Endometrium (tissue), 2 donors: ENCODE data around the gene GAS2.
"Not testable (repeated sequence)": the region's sequence is repeated elsewhere in the genome, so short reads cannot be mapped to it uniquely, and the experiment has no call there.

Experiments used
- FAIRE-seq: peaks from 2 replicates; lab custom pipeline; 2012; peaks lifted over from hg19 to GRCh38; lab: Jason Lieb, UNC
- donor health status: control.
- donor health status: control.

The GAS2 gene

DNA sequence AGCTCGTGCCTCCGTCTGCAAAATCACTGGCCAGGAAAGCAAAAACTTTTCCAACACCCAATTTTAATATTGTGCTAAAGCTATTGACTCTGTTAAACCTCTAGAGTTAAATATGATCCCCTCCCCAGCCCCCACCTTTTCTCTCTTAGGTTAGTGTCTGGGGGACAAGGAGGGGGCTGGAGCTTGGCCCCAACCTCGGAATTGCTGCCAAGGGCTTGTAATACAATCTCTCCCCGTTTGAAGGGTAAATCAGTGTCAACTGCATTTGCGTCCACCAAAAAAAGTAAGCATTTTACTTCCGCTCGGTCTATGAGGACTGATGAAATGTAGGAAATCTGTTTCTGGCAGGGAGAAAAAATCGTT lies at the start of gene GAS2:
GAS2 (plus strand) TSS at position 287 of the 363 bp plus-strand sequence. CDS start 8,259 bp downstream, outside the sequence.
- FAIRE-seq: no peak

DNA sequence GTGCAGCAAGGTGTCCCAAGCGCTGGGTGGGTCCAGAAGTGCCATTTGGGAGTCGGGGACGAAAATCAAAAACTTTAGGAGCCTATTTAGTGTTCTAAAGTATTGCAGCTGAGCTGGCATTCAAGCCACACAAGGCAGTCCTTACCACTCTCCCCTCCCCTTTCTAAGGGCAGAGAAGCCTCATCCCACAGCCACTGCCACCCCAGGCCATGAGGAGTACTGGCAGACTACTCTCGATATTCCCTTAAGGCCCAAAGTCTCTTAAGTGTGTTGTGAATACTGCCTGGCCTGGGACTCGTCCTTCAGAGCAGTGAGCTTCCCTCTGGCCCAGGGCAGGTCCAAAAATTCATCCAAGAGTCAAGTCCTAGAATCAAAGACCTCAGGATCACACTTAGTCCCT lies 48.5 kb upstream of the GAS2 start:
- FAIRE-seq: no peak

DNA sequence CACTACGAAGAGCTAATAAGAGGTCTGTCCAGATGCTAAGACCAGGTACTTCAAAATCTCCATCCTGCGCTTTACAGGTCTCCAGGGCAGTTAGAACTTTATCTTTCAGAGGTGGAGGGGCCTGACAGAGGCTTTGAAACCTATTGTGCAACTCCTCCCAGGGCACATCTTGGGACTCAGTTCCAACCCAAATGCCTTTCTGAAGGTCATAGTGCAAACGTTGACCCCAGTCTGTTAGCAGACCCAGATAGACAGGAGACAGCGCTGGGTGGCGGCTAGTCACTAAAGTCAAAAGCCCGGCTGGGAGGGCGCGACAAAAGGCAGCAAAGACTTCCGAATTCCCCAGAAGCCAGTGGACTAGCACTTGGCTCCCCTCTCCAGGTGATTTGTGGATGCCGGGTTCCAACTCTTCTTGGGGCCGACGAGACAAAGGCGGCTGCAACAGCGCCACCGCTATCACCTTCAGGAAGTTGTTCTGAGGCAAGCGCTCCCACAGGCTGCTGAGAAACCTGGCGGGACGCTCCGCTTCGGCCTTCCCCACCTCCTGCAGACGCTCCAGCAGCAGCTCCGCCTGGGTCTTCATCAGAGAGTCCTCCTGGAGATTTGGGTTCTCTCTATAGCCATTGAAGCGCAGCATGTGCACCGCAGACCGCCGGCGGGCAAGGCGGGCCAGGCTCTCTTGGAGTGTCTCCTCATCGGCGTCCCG lies 41.5 kb upstream of the GAS2 start:
- FAIRE-seq: no peak

DNA sequence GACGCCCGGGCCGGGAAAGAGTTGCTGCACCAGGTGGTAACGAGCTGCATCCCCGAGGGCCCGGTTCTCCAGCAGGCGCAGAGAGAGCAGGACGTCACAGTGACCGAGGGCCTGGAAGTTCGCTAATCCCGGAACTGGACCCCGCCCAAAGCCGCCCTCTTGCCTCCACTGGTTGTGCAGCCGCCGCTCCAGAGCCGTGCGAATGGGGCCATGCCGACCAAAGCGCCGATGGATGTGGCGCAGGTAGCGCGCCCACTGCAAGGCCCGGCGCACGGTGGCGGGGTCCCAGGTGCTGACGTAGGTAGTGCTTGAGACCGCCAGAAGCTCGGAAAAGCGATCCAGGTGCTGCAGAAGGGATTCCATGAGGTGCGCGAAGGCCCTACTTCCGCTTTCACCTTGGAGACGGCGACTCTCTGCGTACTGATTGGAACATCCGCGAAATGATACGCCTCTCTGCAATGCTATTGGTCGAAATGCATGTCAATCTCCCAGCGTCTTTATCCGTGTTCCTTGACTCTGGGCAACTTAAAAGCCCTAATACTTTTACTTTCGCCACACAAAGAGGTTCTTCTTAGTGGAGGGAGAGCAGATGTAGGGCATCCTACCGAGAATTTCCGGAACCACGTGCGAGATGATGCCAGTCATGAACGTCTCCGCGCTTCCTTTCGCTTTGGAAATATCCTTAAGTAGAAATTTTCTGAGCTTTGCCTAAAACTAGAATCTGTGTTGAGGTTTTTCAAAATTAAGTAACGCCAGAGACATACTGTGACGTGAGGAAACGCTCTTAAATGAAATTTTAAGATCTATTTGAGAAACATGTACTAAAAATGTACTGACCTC lies 40.7 kb upstream of the GAS2 start, which contains the start of gene FANCF:
FANCF (minus strand) TSS at position 376 of the 840 bp plus-strand sequence; CDS start at position 363, 13 bp downstream.
- peak; percentile 60 for FAIRE-seq

DNA sequence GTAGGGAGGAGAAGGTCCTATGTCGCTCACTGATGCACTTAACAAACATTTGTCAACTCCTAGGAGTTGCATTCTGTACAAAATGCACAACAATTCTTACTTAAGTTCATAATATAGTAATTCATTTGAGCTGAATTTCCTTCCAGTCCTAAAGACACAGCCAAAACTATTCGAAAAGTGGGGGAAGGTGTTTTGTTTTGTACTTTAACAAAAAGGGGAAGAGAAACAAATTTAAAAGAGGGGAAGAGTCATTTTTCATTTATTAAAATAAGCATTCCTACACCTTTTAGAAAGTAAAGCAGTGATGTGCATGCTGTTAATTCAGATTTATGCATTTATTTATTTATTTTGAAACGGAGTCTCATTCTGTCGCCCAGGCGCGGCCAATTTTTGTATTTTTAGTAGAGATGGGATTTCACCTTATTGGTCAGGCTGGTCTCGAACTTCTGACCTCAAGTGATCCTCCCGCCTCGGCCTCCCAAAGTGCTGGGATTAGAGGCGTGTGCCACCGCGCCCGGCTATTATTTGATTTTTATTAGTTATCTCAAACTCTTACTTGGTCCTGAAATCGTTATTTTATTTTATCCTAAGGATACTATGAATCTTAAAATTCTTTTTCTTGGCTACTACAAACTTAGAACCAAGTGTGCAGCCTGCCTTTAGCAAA lies 39.7 kb upstream of the GAS2 start:
- FAIRE-seq: no peak

DNA sequence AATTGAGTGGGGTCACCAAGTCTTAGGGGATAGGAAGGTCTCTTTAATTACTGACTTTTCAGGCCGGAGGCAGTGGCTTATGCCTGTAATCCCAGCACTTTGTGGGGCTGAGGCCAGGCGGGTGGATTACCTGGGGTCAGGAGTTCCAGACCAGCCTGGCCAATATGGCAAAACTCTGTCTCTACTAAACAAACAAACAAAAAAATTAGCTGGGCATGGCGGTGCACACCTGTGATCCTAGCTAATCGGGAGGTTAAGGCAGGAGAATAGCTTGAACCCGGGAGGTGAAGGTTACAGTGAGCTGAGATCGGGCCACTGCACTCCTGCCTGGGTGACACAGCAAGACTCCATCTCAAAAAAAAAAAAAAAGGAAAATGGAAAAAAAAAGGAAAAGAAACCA lies 39.0 kb upstream of the GAS2 start:
- FAIRE-seq: no peak

DNA sequence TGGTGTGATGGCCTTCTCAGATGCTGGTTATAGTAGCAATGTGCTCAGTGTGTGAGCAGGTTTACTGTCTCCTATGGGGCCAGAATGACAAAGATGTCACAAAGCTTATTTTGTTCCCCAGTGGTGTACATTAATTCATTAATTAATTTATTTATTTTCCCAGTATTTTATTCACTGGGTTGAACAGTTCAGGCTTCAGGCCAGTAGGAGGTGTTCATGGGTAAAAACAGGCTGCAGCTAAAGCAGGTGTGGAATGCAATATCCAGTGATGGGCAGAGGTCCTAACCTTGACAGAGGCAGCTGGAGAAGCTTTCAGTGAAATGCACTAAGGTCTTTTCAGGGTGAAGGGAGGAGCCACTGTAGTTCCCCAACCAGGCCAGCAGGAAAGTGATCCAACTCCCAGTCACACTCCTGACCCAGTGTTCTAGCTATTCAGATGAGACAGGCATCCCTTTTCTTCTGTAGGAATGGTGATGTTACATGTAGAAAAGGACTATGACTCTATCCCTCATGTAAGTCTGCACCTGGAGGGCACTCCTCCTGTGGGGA lies 33.0 kb upstream of the GAS2 start:
- FAIRE-seq: no peak

DNA sequence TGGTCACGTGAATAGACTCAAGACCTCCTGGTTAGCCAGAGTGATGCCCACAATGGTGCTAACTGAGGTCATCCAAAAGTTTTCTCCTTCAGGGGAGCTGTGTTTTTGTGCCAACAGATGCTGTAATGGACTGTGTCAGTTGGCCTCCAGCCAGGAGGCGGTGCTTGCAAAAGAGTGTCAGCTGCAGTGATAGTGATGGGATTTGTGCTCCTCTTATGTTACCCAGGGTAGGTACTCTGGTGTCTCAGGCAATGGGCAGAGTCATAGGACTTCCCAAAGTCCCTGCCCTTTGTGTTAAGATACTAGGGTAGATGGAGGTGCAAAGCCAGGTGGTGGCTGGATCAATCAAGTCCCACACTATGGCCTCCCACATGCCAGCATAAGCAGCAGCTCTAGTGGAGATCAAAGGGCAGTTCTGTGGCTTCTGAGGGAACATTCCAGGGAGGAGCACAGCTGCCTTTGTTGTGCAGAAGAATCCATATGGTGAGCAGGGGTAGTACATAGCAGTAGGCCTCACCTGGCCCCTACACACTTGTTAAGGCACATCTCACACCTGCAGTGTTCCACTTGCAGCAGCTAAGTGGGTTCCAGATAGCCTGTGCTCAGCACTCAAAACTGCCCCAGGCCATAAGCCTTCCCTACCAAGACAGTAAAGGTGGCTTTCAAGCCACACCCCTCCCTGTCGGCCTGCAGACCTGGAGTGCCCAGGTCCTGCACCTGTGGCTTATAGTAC lies 31.3 kb upstream of the GAS2 start:
- no peak for FAIRE-seq

DNA sequence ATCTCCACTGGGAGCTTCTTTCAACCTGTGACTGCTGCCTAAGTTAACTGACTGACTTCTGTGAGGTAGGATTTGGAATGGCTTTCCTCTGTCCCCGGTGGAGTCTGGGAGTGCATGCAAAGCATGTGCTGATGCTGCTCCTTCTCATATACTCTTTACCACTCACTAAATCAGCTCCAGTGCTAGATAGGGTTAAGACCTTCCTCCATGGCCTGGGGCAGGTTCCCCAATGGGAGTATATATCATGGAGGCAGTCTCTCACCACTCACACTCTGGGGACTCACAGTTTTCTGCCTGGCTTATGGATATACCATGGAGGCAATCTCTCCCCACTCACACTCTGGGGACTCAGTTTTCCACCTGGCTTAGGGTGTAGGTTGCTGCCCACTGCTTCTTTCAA lies 30.7 kb upstream of the GAS2 start:
- FAIRE-seq: no peak

DNA sequence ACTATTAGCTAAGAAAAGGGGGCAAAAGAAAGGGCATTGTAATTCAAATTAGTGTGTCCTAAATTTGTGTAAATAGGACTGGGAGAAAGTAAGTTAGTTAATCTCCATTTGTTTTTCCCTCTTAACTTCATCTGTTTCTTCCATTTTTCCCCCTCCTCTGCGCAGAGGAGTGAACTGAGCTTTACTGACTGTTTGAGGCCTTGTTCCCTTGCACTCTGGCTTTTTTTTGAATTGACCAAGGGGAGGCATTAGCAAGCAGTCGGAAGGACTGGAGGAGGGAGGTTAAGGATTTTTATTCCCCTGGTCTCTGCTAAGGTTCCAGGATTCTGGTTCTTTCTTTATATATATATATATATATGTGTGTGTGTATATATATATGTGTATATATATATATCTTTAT lies 25.5 kb upstream of the GAS2 start:
- FAIRE-seq: no peak

DNA sequence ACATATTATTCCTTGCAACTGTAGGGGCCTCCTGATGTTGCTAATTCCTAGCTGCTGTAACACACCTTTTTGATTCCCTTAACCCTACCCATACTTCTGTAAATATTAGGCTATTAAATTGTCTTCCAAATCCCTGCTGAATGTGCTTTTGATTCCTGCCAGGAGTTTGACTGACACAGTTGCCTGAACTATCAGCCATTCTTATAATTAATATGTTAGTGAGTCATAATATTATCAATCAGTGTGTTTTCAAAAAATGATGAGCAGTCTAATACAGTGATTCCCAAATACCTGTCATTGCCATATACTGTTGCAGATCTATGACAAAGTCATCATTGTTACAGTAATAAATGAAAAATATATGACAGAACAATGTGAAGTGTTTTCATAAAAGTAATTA lies 24.9 kb upstream of the GAS2 start:
- FAIRE-seq: no peak

DNA sequence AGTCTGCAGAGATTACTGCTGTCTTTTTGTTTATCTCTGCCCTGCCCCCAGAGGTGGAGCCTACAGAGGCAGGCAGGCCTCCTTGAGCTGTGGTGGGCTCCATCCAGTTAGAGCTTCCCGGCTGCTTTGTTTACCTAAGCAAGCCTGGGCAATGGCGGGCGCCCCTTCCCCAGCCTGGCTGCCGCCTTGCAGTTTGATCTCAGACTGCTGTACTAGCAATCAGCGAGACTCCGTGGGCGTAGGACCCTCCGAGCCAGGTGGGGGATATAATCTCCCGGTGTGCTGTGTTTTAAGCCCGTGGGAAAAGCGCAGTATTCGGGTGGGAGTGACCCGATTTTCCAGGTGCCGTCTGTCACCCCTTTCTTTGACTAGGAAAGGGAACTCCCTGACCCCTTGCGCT lies 14.1 kb upstream of the GAS2 start:
- FAIRE-seq: not testable (repeated sequence)

DNA sequence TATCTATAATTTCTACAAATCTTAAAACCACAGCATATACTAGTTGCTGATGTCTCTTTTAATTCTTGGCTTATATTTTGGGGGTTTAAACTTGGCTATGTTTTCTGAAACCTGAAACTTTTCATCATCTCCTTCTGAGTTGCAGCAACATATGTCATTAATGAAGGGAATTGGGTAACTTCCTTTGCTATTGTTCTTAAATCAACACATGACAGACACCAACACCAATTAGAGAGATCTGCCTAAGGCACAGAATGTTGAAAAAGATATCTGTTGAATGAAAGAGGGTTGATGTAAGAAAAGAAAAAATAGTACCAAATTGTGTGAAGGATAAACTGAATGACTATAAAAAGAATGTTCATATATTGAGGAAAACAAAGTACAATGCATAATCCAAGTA lies 10.3 kb upstream of the GAS2 start:
- no peak for FAIRE-seq

DNA sequence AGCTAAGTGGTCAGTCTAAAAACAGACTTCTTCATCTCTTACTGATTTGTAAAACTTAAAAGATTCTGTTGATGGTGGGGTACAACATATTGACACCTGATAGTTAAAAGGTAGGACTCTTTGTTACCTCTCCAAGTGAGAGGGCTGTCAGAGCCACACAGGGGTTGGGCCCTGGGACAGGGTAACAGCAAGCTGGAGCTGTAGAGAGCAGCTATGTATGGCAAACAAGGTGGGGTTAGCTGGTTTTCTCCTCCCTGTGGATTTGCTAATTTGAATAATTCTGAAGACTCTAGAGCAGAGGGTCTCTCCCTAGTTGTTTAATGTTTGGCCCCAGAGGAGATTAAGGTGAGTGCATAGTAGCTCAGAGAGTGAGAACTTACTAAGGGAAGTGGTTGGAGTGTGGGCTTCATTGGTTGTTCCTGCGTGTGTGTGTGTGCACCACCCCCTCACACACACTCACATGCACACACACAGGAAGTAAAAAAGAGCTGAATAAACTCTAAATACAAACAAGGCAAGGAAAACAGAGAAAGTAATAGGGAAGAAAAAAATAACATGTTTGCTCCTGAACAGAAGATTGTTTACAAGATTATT lies 9.2 kb upstream of the GAS2 start:
- no peak for FAIRE-seq

DNA sequence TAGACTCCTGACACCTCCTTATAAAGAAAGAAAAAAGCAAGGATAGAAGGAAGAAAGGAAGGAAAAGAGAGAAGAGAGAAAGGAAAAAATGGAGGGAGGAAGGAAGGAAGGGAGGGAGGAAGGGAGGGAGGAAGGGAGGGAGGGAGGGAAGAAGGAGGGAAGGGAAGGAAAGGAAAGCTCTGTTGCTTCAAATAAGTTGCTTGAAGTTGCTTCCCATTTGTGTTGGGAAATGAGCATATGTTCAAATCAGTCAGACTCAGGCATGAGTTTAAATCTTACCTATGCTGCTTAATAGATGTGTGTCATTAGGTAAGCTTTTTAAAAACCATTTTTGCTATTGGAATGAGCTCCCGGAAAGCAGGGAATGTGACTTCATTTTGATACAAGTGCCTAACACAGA lies 6.6 kb upstream of the GAS2 start:
- no peak for FAIRE-seq

DNA sequence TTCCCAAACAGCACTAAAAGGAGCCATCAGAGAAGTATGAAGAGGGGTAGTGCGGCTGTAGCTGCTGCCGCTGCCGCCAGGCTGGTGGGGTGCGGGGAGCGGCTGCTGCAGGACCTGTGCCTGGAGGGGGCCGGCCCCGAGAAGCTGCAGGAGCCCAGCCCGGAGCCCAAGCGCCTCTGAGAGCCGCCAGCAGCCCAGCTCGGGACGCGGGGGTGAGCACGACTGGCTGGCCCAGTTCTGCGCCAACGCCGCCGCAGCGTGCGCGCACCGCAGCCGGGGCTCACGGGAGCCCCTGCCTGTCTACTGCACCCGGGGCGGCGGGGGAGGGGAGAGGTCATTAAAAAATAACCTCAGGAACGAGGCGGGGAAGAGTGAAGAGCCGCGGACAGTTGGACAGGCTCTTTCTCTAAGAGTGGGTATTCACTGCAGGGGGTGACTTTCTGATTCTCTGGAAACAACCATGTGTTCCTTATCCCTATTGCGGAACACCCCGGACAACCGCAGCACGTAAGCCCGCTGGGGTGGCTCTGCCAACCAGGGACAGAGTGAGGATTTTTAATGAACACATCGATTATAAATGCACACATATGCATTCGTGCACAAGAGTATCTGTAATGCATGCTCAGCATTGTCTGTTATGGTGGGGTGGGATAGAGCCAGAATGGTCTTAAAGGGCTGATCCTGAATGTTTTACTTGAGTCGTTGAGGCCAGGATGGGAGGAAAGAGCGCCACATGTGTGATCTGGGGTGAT lies 453 bp downstream of the GAS2 start:
- no peak for FAIRE-seq

DNA sequence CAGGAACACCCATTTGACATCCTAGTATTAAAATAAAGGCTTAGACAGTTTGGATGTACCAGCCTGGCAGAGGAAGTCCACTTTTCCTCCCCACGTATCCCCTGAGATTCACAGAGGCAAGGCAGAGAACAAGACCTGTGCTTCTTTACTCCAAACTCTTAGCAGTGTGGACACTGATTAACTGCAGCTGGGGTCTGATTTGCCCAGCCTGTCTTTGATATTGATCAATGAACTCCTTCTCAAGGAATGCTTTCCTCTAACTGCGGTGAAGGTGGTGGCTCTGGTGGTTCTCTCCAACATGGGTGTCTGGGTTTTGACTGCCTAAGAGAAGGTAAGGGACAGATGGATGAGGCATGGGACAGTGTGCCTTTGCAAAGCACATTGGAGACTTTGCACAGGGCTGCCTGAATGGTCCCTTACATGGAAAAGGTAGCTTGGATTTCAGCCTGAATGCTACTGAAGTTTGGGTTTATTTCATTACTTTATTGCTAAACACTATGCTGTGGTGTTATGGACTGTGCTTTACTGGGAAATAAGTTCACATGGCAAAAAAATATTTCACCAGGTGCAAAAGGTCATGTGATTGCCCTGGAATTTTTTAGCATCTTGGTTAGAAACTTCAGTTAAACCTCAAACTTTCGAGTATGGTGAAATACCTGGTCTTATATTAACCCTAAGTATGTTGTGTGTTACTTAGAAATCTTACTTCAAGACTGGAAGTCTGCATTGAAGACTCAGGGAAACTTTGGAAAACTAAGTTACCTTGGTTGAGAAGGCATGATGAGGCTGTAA lies 1.8 kb downstream of the GAS2 start:
- no peak for FAIRE-seq

DNA sequence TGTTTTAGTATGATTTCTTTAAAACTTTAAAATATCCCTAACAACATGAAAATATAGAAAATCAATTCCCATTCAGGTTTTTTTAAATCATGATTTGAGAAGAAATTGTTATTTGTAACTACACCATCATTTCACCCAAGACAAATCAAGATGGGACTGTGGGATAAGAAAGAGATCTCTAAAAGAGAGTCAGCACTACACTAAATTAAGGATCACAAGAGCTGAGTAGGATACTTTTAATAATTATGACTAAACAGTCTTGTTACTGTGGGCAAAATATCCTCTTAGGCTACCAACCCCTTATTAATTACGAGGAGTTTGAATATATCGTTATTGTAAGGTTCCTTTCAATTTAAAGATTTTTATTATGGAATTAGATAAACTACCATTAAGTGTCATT lies 3.0 kb downstream of the GAS2 start:
- no peak for FAIRE-seq

DNA sequence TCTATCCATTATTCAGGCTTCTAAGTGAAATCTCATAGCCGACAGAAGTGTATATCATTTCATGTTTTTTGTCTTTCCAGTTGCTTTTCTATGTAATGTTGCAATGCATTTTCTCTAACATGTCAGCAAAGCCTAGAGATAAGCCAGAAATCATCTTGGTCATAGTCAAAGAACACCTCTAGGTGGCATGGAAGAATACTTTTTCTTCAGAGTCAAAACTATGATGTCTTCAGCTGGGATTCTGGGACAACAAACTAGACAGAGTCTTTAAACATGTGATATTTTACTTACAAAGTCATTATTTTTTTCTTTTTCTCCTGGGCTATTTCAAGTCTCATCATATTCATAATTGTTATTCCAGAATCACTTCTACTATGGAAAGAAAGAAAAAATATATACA lies 4.4 kb downstream of the GAS2 start:
- no peak for FAIRE-seq

DNA sequence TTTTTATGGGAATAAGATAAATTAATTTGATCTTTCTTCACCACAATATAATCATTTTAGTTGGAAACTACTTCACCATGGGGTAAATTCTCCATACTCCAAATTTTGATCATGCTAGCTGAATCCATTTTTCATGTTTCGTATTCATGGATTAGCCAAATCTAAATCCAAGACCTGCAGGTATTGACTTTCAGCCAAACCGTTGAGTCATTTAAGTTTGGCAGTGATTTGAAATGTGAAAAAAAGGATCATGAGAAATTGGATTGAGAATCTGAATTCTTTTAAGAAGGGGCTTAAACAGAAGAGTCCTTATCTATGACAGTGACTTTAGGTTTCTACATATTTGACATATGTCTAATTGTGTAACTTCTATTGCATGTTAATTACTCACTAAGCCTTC lies 5.3 kb downstream of the GAS2 start:
- no peak for FAIRE-seq
